Measurements from ENCODE around the gene CNNM4.

- TF ChIP-seq POLR2A (IDR thresholded peaks at IDR 0.05) = no peak
- TF ChIP-seq CTCF (IDR thresholded peaks at IDR 0.05) = no peak
Measured at GRCh38 chr2:96830044-96830562, 69.4 kb downstream of the CNNM4 start.

Measured in Peyer's patch (tissue), 4 donors.